Neuron (in vitro differentiated cells): ENCODE data around the gene GPR137B.

Source experiments
- H2AFZ ChIP-seq: one replicate; pipeline ENCODE4 v1.6.1; 2013; ENCODE audit warnings: low read depth, mild to moderate bottlenecking, inconsistent platforms, low read length, moderate library complexity
- H3K27me3 ChIP-seq: one replicate; pipeline ENCODE4 v1.6.1; 2013; ENCODE audit warnings: low read length; ENCODE audit not compliant: insufficient read depth
- H3K36me3 ChIP-seq: one replicate; pipeline ENCODE4 v1.6.1; 2013; ENCODE audit warnings: low read length; ENCODE audit not compliant: insufficient read depth
- H3K4me1 ChIP-seq: one replicate; pipeline ENCODE4 v1.6.1; 2013; ENCODE audit warnings: low read length; ENCODE audit not compliant: insufficient read depth
- H3K4me3 ChIP-seq: 2 replicates; pipeline ENCODE4 v1.5.1; 2013; ENCODE audit warnings: mild to moderate bottlenecking, low read length, moderate library complexity
- H3K9me3 ChIP-seq: one replicate; pipeline ENCODE4 v1.6.1; 2013; ENCODE audit warnings: low read length

GPR137B gene

GRCh38 chr1:236258114-236258622, 115.8 kb downstream of the GPR137B start:
- Histone ChIP-seq H2AFZ (no peak overlapping the region), H3K36me3 (no peaks in the 10 kb centered on the region), H3K4me1 (no peaks in the 10 kb centered on the region), H3K27me3 (no peaks in the 10 kb centered on the region), H3K4me3 (no peak overlapping the region), H3K9me3 (peaks cover 4% of the 10 kb centered on the region)
